OCI-LY7 (cell line): Measurements from ENCODE around the gene NAALADL2.

Experiments used
- EZH2phosphoT487 ChIP-seq: fragments of 200-600 bp; sonication (generic); IDR thresholded peaks from 2 replicates; pipeline ENCODE4 v1.6.1; 2018; ENCODE audit warnings: low read depth, borderline replicate concordance, mild to moderate bottlenecking, mixed run types, antibody characterized with exemption, low read length, moderate library complexity, mixed read lengths
- TF ChIP-seq, protein P1 (sequence below): fragments of 200-600 bp; sonication (generic); conservative IDR thresholded peaks from 2 replicates; pipeline ENCODE4 v1.5.1; 2014; ENCODE audit warnings: mild to moderate bottlenecking, antibody characterized with exemption, low read length, moderate library complexity, mixed read lengths

DNA sequence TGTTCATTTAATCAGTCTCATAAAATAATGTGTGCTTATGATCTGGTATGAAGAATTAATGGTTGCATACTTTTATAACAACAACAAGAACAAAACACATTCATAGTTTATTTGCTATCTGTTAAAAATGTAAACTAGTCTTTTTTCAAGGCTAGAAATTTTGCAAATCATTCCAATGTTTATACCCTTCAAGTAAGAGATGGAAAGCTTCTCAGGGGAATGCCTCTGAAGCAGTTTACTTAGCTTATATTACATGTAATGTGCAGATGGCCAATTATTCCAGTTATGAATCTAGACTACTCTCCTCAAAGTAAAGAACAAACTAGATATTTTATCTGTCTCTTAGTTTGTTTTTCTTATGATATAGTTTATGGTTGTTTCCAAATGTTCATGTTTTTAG lies 575.4 kb downstream of the NAALADL2 start:
- TF ChIP-seq, protein P1, sequence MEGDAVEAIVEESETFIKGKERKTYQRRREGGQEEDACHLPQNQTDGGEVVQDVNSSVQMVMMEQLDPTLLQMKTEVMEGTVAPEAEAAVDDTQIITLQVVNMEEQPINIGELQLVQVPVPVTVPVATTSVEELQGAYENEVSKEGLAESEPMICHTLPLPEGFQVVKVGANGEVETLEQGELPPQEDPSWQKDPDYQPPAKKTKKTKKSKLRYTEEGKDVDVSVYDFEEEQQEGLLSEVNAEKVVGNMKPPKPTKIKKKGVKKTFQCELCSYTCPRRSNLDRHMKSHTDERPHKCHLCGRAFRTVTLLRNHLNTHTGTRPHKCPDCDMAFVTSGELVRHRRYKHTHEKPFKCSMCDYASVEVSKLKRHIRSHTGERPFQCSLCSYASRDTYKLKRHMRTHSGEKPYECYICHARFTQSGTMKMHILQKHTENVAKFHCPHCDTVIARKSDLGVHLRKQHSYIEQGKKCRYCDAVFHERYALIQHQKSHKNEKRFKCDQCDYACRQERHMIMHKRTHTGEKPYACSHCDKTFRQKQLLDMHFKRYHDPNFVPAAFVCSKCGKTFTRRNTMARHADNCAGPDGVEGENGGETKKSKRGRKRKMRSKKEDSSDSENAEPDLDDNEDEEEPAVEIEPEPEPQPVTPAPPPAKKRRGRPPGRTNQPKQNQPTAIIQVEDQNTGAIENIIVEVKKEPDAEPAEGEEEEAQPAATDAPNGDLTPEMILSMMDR: no peak
- no peak for TF ChIP-seq EZH2phosphoT487
